Activated CD8-positive, alpha-beta memory T cell treated with anti-CD3 and anti-CD28 coated beads, Interleukin-2, amount 10 ng/mL, durations not matched to agents 7 days and 5 days (primary cell): ENCODE results near the gene PTPN14. TPM values are rescaled to one million over a fixed set of nuclear protein-coding genes. Genes with fewer than 3 reads are reported as not detected.

Experiments used
- ATAC-seq: fragments of 150-1000 bp; cut with Tn5 transposase; one replicate; pipeline ENCODE4 v1.10.0; 2021; ENCODE audit warnings: moderate library complexity
- CTCF ChIA-PET: fragments of 350-600 bp; sonication (Branson Sonifier 250); formaldehyde crosslinking; loops from one replicate; lab custom pipeline; 2021; ENCODE audit warnings: antibody characterized with exemption; lab: Charles Lee
- DNase-seq: peaks from one replicate; pipeline ENCODE4 v3.0.0-alpha.2; 2020
- H3K27ac Mint-ChIP-seq: one replicate; pipeline ENCODE4 v1.8.0; 2021; ENCODE audit warnings: mild to moderate bottlenecking, mixed read lengths
- H3K27me3 Mint-ChIP-seq: one replicate; pipeline ENCODE4 v1.8.0; 2021; ENCODE audit warnings: mixed read lengths
- H3K36me3 Mint-ChIP-seq: one replicate; pipeline ENCODE4 v1.8.0; 2021; ENCODE audit warnings: mild to moderate bottlenecking, mixed read lengths
- H3K4me1 Mint-ChIP-seq: one replicate; pipeline ENCODE4 v1.8.0; 2021; ENCODE audit warnings: mixed read lengths
- H3K4me3 Mint-ChIP-seq: one replicate; pipeline ENCODE4 v1.8.0; 2021; ENCODE audit warnings: mild to moderate bottlenecking, moderate library complexity, mixed read lengths
- H3K9me3 Mint-ChIP-seq: one replicate; pipeline ENCODE4 v1.8.0; 2022; ENCODE audit warnings: low read depth, mixed read lengths
- total RNA-seq, 2 experiments: library from RNA; stranded (reverse); gene quantifications; one replicate each; pipeline ENCODE4 v1.2.3, GENCODE V29; 2021

The PTPN14 gene
- total RNA-seq, 2 experiments from 2014 or later: 0.32 to 1.1 TPM

DNA sequence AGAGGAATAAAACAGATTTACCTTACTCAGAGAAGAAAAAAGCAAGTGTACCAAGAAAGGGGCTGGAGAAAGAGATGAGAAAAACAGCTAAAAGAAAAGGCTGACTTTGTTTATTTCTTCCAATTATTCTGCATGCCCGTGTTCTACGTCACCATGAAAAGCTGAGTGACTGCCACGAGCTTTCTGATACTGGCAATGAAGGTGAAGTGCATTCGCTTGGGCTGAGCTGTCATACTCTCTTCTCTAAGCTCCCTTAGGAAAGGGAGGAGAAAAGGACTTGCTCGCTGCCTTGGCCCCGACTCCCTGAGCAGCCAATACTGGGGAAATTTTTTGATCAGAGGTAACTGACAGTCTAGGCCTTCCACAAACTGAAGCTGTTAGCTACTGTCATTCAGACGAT lies 165.1 kb downstream of the PTPN14 start:
- DNase-seq (no peak), ATAC-seq (no peak)
- H3K4me1 Mint-ChIP-seq: peaks cover 11% of the 10 kb centered on the region
- H3K9me3 Mint-ChIP-seq: no peaks in the 10 kb centered on the region
- no peak overlapping the region for H3K4me3 Mint-ChIP-seq
- H3K27me3 Mint-ChIP-seq: no peaks in the 10 kb centered on the region
- H3K27ac Mint-ChIP-seq: no peak overlapping the region
- CTCF ChIA-PET: interaction anchor here (3.6 kb wide), 1 partner anchor 10 kb away, joined by 13 read pairs; no protein-coding TSS in a partner anchor
- peaks cover 1% of the 10 kb centered on the region for H3K36me3 Mint-ChIP-seq

- H3K4me1 Mint-ChIP-seq: peaks cover 11% of the 10 kb centered on the region
- CTCF ChIA-PET: interaction anchor here (3.6 kb wide), 1 partner anchor 11 kb away, joined by 13 read pairs; no protein-coding TSS in a partner anchor
- ATAC-seq: no peak
- H3K4me3 Mint-ChIP-seq: no peak overlapping the region
- H3K27ac Mint-ChIP-seq: no peak overlapping the region
- H3K9me3 Mint-ChIP-seq: no peaks in the 10 kb centered on the region
- H3K36me3 Mint-ChIP-seq: peaks cover 1% of the 10 kb centered on the region
- peaks cover 5% of the 10 kb centered on the region for H3K27me3 Mint-ChIP-seq
- DNase-seq: no peak
Observed at GRCh38 chr1:214385428-214385827, 166.0 kb downstream of the PTPN14 start.

DNA sequence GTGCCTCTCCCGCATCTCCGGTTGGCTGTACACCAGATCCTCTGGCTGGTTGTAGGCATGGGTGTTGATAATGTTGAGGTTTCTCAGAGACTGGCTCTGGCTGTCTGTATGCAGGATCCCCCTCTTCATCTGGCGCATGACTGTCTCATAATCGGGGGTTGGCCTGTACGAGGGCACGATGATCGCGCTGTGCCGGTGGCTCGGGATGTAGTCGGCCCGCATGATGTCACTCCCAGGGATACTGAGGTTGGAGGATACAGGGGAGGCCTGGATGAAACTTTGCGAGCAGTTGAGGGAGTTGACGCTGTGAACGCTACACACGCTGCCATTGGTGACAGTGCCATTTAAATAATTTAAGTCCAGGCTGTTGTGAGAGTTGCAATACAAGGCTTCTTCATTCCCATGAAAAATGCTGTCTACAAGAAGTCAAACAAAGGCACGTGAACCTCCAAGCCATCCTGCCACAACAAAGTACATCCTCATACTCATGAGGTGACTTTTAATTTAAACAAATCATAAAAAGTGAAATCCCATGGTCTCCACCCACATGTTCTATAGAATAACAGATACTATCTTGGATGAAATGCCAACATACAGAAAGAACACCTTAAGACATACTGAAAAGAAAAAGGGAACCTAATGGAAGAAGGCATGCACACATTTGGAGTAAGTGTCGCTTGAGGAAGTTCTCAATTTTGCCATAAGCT lies 166.9 kb downstream of the PTPN14 start:
- CTCF ChIA-PET: no interaction called here
- DNase-seq (no peak), ATAC-seq (no peak)
- H3K36me3 Mint-ChIP-seq: peaks cover under 1% of the 10 kb centered on the region
- H3K9me3 Mint-ChIP-seq: no peaks in the 10 kb centered on the region
- H3K27ac Mint-ChIP-seq: no peak overlapping the region
- H3K4me1 Mint-ChIP-seq: peaks cover 8% of the 10 kb centered on the region
- no peak overlapping the region for H3K4me3 Mint-ChIP-seq
- peaks cover 8% of the 10 kb centered on the region for H3K27me3 Mint-ChIP-seq

GRCh38 chr1:214383381-214384372 lies 167.7 kb downstream of the PTPN14 start:
- no peak overlapping the region for H3K27ac Mint-ChIP-seq
- ATAC-seq (no peak), DNase-seq (no peak)
- H3K4me1 Mint-ChIP-seq: peaks cover 6% of the 10 kb centered on the region
- no peak overlapping the region for H3K4me3 Mint-ChIP-seq
- H3K36me3 Mint-ChIP-seq: no peaks in the 10 kb centered on the region
- no peaks in the 10 kb centered on the region for H3K9me3 Mint-ChIP-seq
- H3K27me3 Mint-ChIP-seq: peaks cover 9% of the 10 kb centered on the region
- CTCF ChIA-PET: no interaction called here

GRCh38 chr1:214380986-214381695 lies 170.3 kb downstream of the PTPN14 start:
- Mint-ChIP-seq H3K4me3 (no peak overlapping the region), H3K36me3 (no peaks in the 10 kb centered on the region), H3K9me3 (no peaks in the 10 kb centered on the region), H3K4me1 (peaks cover 4% of the 10 kb centered on the region), H3K27me3 (peaks cover 12% of the 10 kb centered on the region), H3K27ac (no peak overlapping the region)
- CTCF ChIA-PET: interaction anchor here (1.5 kb wide), 1 partner anchor 49 kb away, joined by 8 read pairs; no protein-coding TSS in a partner anchor
- DNase-seq (no peak), ATAC-seq (no peak)

DNA sequence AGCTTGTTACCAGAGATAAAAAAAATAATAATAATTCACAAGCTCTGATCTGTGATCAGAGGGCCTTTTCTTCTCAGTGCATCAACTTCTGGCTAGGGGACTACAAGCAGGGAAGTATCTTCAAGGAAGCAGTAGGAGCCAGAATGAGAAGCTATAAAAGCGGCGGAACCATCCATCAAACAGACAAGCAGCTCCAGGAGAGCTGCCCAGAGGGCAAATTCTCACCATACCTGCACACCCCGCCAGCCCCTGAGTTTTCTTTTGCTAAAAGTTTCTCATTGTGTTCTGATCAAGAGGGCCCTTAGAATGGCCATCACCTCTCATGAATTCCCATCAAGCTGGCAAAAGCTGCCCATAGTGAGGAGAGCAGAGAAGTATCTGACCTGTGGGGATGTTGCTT lies 171.0 kb downstream of the PTPN14 start:
- H3K4me1 Mint-ChIP-seq: no peaks in the 10 kb centered on the region
- ATAC-seq: no peak
- H3K9me3 Mint-ChIP-seq: no peaks in the 10 kb centered on the region
- peaks cover 18% of the 10 kb centered on the region for H3K27me3 Mint-ChIP-seq
- H3K27ac Mint-ChIP-seq: no peak overlapping the region
- H3K36me3 Mint-ChIP-seq: no peaks in the 10 kb centered on the region
- no peak overlapping the region for H3K4me3 Mint-ChIP-seq
- no peak for DNase-seq
- CTCF ChIA-PET: interaction anchor here (1.5 kb wide), 1 partner anchor 48 kb away, joined by 8 read pairs; no protein-coding TSS in a partner anchor

DNA sequence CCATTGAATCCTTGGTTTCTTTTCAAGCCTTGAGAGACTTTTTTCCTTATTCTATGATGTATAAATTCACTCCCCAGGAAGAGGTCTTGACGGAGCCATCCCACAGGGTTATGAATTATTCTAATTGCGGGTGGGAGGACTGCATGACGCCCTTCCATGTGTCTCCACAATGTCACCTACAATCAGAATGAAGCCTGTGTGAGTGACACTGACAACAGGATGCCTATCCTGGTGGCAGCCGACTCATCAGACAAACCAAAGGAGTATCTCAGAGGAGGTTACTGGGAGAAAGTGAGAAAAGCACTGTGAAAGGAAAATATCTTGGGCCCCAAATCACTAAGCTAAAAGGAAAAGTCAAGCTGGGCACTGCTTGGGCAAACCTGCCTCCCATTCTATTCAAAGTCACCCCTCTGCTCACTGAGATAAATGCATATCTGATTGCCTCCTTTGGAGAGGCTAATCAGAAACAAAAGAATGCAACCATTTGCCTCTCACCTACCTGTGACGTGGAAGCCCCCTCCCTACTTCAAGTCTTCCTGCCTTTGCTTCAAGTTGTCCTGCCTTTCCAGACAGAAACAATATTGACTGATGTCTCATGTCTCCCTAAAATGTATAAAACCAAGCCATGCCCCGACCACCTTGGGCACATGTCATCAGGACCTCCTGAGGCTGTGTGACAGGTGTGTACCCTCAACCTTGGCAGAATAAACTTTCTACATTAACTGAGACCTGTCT lies 172.0 kb downstream of the PTPN14 start:
- no peak for DNase-seq
- no peak overlapping the region for H3K27ac Mint-ChIP-seq
- CTCF ChIA-PET: no interaction called here
- no peaks in the 10 kb centered on the region for H3K36me3 Mint-ChIP-seq
- no peaks in the 10 kb centered on the region for H3K9me3 Mint-ChIP-seq
- no peaks in the 10 kb centered on the region for H3K4me1 Mint-ChIP-seq
- no peak overlapping the region for H3K4me3 Mint-ChIP-seq
- peaks cover 18% of the 10 kb centered on the region for H3K27me3 Mint-ChIP-seq
- no peak for ATAC-seq

- no peaks in the 10 kb centered on the region for H3K9me3 Mint-ChIP-seq
- CTCF ChIA-PET: no interaction called here
- ATAC-seq (no peak), DNase-seq (no peak)
- H3K27me3 Mint-ChIP-seq: peaks cover 18% of the 10 kb centered on the region
- no peak overlapping the region for H3K4me3 Mint-ChIP-seq
- H3K4me1 Mint-ChIP-seq: no peaks in the 10 kb centered on the region
- H3K36me3 Mint-ChIP-seq: no peaks in the 10 kb centered on the region
- no peak overlapping the region for H3K27ac Mint-ChIP-seq
Observed at GRCh38 chr1:214378492-214378891, 172.9 kb downstream of the PTPN14 start.

- no peaks in the 10 kb centered on the region for H3K4me1 Mint-ChIP-seq
- no peak for DNase-seq
- ATAC-seq: no peak
- CTCF ChIA-PET: no interaction called here
- peaks cover 18% of the 10 kb centered on the region for H3K27me3 Mint-ChIP-seq
- H3K36me3 Mint-ChIP-seq: no peaks in the 10 kb centered on the region
- H3K9me3 Mint-ChIP-seq: no peaks in the 10 kb centered on the region
- H3K4me3 Mint-ChIP-seq: no peak overlapping the region
- H3K27ac Mint-ChIP-seq: no peak overlapping the region
Observed at GRCh38 chr1:214377886-214378285, 173.5 kb downstream of the PTPN14 start.

DNA sequence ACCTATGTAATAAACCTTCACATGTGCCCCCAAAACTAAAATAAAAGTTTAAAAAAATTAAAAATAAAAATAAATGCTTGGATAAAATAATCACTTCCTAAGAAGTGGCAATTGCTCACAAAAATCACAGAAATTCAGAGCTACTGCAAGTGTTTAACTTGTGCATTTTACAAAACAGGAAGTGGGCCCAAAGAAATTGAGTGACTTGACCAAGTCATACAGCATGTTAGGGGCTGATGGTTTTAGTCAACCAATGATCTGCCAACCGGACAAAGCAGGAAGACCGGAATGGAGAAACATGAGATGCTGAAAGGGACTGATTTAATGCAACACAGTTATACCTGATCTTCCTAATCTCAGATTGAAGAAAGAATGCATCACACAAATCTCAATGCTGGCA lies 173.9 kb downstream of the PTPN14 start:
- ATAC-seq: no peak
- CTCF ChIA-PET: no interaction called here
- Mint-ChIP-seq H3K36me3 (no peaks in the 10 kb centered on the region), H3K4me1 (no peaks in the 10 kb centered on the region), H3K9me3 (no peaks in the 10 kb centered on the region), H3K4me3 (no peak overlapping the region), H3K27ac (no peak overlapping the region), H3K27me3 (peaks cover 18% of the 10 kb centered on the region)
- no peak for DNase-seq

GRCh38 chr1:214372092-214372491 lies 179.3 kb downstream of the PTPN14 start:
- ATAC-seq (no peak), DNase-seq (no peak)
- Mint-ChIP-seq H3K27ac (no peak overlapping the region), H3K9me3 (no peaks in the 10 kb centered on the region), H3K27me3 (peaks cover 16% of the 10 kb centered on the region), H3K36me3 (no peaks in the 10 kb centered on the region), H3K4me3 (no peak overlapping the region), H3K4me1 (no peaks in the 10 kb centered on the region)
- CTCF ChIA-PET: no interaction called here

GRCh38 chr1:214370615-214371014 lies 180.8 kb downstream of the PTPN14 start:
- Mint-ChIP-seq H3K4me1 (no peaks in the 10 kb centered on the region), H3K27ac (no peak overlapping the region), H3K4me3 (no peak overlapping the region), H3K36me3 (no peaks in the 10 kb centered on the region), H3K9me3 (no peaks in the 10 kb centered on the region), H3K27me3 (peaks cover 14% of the 10 kb centered on the region)
- ATAC-seq: no peak
- DNase-seq: no peak
- CTCF ChIA-PET: interaction anchor here (0.9 kb wide), 1 partner anchor 39 kb away, joined by 3 read pairs; no protein-coding TSS in a partner anchor
